ENCODE data around the gene PTPN20.
A peak's percentile ranks its signal among the peaks of the same experiment; 100 is the strongest.

The PTPN20 gene

GRCh38 chr10:47035171-47035818 lies 124.1 kb downstream of the PTPN20 start:
- no peak for DNase-seq

DNA sequence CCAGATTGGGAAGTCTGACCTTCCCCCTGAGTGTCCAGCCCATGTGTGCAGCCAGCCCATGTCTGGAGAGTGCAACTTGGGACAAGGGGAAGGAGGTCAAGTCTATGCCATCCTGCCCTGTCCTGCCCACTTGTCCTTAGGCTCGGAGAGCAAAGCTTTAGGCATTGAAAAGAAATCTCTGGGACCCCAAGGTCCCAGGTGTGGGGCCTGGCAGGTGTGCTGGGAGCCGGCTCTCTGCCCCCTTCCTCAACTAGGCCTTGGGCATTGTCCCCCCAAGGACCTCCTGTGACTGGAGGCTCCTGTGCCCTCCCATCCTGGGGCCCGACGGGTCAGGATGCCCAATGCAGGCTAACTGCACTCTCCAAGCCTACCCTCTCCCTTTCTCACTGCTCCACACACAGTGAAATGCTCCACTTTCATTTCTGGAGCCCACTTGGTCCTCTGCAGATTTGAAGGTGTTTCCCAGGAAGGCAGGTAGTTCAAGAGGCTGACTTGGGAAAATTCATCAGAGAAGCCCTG lies 124.7 kb downstream of the PTPN20 start:
- no peak for DNase-seq

- DNase-seq: no peak
Measured at GRCh38 chr10:47036771-47037170, 125.5 kb downstream of the PTPN20 start.

DNA sequence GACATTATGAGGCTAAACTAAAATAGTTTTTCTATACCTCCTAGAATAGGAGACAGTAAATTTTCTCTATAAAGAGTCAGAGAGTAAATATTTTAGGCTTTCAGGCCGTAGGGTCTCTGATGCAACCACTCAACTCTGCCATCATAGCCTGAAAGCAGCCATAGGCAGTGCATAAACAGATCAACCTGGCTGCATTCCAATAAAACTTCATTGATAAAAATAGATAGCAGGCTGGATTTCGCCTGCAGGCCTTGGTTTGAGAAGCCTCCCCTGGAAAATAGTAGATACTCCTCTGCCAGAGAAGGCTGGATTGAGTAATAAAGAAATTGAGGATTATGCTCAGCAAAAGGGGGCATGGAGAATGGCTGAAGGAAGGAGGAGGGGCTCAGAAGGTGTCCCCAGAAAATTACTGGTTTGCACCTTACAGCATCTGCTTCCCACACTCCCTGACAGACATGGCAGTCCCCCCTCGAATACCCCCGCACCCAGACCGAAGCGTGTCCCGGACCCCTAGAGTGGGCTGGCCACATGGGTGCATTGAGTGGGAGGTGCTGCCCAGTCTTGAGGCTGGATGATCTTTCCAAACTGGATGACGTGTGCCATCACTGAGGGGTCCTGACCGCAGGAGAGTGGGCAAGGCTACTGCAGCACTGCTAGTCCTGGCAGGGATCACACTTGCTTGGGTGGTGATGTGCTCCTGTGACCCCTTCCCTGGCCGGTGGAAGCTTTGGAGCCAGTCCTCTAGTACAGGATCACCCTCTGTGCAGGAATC lies 126.6 kb downstream of the PTPN20 start:
- DNase-seq: no peak

DNA sequence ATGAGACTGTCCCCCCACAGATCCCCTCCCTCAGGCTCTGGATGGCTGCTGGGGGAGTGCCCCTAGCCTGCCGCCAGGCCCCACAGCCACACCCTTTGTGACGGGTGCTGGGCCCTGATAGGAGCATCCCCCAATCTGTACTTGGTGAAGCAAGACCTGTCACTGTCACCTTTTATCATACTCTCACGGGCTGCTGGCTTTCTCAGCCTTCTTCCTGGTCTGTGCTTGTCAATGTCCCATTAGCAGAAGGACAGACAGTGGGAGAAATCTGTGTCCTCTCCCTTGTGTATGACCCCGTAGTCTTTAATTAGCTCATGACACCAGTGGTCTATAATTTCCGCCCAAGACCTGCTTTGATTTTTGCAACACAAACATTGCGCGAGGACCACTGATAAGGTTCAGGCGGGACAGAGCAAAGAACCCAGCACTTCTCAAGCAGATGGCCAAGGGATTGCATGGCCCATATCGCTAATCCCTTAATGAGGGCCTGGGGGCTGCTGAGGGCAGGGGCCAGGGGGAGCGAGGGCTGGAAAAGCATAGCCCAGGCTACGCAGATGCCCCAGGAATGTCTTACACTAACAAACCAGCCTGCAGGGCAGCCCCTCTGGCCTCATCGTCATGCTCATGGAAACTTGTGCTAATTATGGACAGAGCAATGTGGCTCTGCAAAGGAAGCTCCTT lies 127.8 kb downstream of the PTPN20 start:
- no peak for DNase-seq

DNA sequence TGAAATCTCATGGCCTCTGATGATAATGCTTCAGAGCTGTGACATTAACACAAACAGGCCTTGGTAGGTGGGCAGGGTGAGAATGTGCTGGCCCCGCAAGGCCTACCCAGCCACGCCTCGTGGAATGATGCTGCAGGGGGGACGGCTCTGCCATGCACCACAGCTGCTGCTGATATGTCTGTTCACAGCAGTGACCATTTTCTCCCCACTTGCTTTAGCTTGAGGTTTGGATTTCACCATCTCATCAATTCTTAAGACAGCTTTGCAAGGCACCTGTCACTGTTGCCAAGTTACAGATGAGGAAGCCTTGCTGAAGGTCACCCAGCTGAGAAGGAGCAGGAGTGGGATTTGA lies 128.3 kb downstream of the PTPN20 start:
- DNase-seq: no peak

DNA sequence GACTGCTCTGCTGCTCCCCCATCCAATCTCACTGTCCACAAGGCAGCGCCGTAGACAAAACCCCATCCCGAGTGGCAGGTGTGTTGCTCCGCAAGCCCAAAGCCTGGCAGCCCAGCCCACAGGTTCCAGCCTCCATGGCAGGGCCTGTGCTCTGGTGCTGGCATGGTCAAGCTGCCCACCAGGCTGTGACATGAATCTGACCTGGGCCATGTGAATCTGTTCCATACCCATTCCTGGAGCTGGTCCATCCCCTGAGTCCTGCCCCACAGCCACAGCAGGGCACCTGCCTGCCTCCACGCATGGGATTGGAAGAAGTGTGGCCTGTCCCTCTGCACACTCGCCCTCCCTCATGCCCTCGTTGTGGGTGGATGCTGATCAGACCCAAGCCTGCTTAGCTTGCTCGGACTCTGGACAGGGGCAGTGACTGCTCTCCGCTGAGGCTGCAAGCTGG lies 128.8 kb downstream of the PTPN20 start:
- DNase-seq: no peak

GRCh38 chr10:47040681-47041080 lies 129.5 kb downstream of the PTPN20 start:
- no peak for DNase-seq

GRCh38 chr10:47041396-47042198 lies 130.4 kb downstream of the PTPN20 start:
- DNase-seq: no peak

GRCh38 chr10:47042199-47042473 lies 130.9 kb downstream of the PTPN20 start:
- DNase-seq: no peak

DNA sequence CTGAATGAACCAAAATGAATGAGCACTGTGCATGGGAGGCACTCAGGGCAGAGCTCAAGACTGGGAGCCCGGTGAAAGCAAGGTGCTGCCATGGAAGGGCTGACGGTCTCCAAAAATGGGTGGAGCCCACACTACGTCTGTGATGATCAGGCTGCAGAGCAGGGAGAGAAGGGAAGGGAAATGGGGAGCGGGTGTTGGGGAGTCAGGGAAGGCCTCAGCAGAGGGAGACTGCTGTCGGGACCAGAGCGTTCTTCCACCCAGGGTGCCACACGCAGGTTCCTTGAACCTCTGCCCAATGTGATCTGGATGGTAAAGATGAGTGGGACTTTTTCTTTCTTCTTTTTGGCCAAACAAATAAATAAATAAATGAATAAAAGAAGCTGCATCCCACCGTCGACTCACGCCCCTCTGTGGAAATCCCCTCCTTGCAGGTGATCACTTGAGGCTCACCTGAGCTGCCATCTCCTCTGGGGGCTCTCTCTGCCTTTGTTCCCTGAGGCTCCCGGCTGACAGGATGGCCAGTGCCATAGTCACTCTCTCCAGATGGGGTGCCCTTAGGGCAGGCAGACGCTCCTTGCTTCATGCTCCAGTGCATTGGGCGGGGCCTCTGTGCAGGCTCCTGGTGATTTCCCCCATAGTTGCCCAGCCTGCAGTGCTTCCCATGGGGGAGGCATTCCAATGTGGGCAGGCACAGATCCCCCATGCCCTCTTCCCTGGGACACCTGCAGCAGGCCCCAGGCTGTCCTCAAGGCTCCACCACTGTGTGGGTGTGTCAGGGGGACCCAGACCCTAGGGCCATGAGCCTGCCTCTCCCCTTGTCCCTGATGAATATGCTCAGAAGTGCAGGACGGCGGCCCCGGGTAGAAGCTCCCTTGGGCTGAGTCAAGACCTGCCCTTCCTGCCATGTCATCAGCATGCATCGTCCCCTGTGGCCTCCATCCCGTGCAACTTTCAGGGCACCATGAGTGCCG lies 131.8 kb downstream of the PTPN20 start:
- DNase-seq: no peak

DNA sequence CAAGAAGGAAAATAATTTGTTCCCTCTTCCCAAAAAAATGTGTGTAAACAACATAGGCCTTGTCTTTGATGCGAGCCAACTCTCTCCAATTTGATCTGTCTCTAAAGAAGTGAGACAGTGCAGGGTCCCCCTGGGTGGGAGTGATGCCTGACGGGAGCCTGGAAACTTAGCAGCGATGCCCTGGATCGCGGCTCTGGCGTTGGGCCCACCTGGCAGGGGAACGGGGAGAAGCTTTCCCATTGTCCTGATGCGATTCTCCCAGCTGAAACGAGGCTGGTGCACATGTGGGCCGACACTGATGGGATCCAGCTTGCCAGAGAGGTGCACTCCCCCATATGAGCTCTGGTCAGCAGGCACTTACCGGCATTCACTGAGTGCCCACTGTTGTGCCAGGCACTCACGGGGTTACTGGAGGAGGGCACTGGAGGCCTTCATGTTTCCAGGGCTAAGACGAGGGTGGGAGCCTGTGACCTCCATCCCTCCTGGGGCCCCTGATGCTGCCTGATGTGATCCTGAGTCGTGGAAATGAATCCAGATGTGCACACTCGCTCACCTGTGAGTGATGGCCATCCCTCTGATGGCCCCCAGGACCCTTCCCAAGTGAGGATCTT lies 132.8 kb downstream of the PTPN20 start:
- DNase-seq: no peak

DNA sequence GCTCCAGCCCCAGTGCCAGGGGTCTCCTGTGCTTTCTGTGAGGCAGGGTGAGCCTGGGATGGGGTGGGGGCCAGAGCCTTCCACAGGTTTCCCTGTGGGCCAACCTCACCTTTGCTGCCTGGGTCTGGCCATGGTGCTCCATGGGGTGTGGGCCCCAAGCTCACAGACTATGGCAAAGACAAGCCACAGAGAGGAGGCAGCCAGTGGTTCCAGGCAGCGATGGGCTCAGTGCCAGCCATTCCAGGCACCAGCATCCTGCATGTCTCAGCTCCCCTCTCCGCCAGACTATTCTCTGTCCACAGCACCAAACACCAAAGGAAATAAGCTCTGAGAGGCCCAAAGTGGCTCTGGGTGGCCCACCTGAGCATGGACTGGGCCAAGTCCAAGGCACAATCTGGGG lies 133.5 kb downstream of the PTPN20 start:
- no peak for DNase-seq

- DNase-seq: no peak
Measured at GRCh38 chr10:47045331-47045861, 134.2 kb downstream of the PTPN20 start.

DNA sequence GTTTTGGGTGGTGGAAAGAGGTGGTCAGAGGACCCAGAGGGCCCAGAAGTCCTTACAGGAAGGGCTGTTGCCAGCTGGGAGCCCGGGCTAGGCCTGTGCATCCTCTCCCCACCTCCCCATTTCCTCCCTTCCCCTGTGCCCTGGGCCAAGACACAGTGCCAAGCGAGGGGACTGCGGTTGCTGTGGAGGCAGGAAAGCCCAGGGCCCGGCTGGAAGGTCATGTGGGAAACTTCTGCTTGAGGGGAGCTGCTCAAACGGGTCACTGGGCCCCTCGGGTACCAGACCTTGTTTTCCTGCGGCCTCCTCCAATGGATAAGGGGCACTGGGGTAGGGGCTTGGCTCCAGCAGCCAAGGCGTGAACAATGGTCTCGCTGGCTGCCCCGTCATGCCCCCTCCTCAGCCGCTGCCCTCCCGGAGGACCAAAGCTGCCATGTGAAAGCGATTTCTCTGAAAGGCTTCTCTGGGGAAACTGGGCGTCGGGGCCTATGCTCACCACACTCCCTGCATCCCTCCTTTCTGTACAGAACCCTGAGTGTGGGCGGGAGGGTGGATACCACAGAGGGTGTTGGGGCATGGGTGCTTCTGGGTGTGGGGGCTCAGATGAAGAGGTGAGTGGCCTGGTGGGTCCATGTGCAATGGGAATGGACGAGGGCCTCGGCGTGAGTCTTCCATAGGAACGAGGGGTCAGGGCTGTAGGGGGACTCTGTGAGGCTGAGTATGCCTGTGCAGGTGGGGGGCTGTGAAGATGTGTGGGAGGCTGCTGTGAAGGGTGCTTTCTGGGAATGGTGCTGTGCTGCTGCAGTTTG lies 135.3 kb downstream of the PTPN20 start:
- no peak for DNase-seq

- no peak for DNase-seq
Measured at GRCh38 chr10:47047127-47047504, 135.9 kb downstream of the PTPN20 start.

DNA sequence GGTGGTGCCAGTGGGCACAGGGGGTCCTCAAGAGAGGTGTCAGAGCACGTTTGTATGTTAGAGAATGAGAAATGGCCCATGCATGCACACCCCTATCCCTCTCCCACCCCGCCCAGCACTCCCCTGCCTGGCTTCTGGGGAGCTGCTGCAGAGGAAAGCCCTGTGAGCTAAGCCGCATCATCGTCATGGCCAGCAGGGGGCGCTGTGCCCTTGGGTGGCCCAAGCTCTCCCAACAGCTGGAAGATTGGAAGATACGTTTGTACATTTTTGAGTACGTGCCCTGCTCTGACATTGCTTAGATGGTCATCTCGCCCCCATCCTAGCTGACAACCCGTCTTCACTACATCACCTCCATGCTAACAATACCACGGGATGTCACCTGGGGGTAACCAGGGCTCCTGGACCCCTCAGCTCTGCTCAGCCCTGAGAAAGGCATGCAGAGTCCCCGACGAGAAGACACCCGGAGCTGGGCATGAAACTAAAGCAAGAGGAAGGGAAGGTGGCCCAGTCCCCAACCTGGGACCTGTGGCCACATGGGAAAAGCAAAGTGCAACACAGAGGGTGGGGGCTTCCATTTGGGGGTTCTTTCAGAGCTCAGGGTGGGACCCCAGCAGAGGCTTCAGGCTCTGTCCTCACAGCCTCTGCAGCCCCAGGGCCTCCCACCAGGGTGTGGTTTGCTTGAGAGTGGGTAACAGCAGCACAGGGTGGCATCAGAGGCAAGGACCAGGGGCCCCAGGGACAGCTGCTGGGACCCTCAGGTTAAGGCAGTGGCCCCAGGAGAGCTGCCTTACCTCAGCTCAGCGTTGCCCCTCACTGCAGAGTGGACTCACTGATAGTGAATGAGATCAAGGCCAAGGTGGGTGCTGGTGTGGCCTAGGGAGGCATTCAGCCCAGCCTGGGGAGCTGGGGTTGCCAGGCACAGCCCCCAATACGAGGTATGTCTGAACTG lies 136.6 kb downstream of the PTPN20 start:
- peak; percentile 9 to 82 (median 58) for DNase-seq

DNA sequence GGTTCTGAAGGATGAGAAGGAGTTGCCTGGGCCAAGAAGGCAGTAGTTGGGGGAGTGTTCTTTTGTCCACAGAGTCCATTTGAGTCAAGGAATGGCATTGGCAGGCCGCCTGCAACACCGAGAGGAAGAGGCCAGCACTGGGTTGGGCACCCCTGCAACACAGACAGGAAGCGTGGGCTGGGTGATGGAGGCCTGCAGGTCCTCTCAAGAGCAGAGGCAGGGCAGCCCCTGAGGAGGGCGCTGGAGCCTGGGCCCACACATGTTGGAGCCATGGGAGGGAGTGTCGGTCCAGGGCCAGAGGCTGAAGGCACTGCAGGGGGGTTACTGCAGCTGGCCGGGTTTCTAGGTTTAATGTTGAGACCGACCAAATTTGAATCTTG lies 137.3 kb downstream of the PTPN20 start:
- DNase-seq: peak in 1 of 5 experiments; percentile 71
